Measurements from ENCODE around the gene ULBP2. TPM values are rescaled to one million over a fixed set of nuclear protein-coding genes. Genes with fewer than 3 reads are reported as not detected.
"Not testable (repeated sequence)": the region's sequence is repeated elsewhere in the genome, so short reads cannot be mapped to it uniquely, and the experiment has no call there.

ULBP2 gene
- total and polyA plus RNA-seq, 2 of the 8 experiments (the other 6 are each of a cell fraction or from before 2014, with no cell fraction given), result 0.05 TPM; not detected in 1

DNA sequence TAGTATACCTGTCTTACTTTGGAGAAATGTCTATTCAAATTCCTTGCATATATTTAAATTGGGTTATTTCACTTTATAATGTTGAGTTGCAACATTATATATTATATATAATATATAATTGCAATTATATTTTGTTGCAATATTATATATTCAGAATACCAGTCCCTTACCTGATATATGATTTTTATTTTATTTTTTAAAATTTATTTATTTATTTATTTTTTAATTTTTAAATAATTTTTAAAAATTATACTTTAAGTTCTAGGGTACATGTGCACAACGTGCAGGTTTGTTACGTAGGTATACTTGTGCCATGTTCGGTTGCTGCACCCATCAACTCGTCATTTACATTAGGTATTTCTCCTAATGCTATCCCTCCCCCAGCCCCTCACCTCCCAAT is 14.8 kb upstream of the ULBP2 start:
- H2AK5ac ChIP-seq (ENCODE audit: low read depth, low read length); H3K18ac ChIP-seq (ENCODE audit: extremely low read depth, low read length); H2AFZ ChIP-seq (ENCODE audit: low read length); H3K9ac ChIP-seq (replicated peaks in 1 of 4; ENCODE audit: extremely low read depth in 1 of 4, low read depth in 3 of 4, low read length in 3 of 4); POLR2A ChIA-PET (ENCODE audit: partially characterized antibody); FAIRE-seq; H2BK5ac ChIP-seq (ENCODE audit: low read depth, low read length); H3K79me1 ChIP-seq (ENCODE audit: low read depth, low read length); H2BK12ac ChIP-seq (ENCODE audit: low read depth, low read length); H2BK120ac ChIP-seq (replicated peaks; ENCODE audit: low read depth, low read length); H4K5ac ChIP-seq (ENCODE audit: insufficient read length, low read depth, low read length); H3K23ac ChIP-seq (ENCODE audit: insufficient read length); H3K4me2 ChIP-seq (ENCODE audit: insufficient read depth in 1 of 2, low read depth in 2 of 2, low read length in 2 of 2); H3K36me3 ChIP-seq (ENCODE audit: control insufficient read depth in 2 of 4, insufficient read depth in 4 of 4, low read length in 3 of 4); H3K4me1 ChIP-seq (replicated peaks in 1 of 4; ENCODE audit: control insufficient read depth in 3 of 4, insufficient read depth in 4 of 4, low read length in 3 of 4); H3K79me2 ChIP-seq (ENCODE audit: control insufficient read depth in 1 of 2, insufficient read depth in 2 of 2, low read length in 2 of 2); H3K9me3 ChIP-seq (ENCODE audit: insufficient read depth in 2 of 2, low read depth in 1 of 2, low read length in 1 of 2); H3K27ac ChIP-seq (ENCODE audit: low read depth, low read length); H2BK20ac ChIP-seq (ENCODE audit: low read length); H3K56ac ChIP-seq (replicated peaks; ENCODE audit: insufficient read length, low read depth, low read length); H3K4me3 ChIP-seq (ENCODE audit: extremely low read depth in 1 of 4, insufficient read depth in 2 of 4, low read depth in 3 of 4, low read length in 4 of 4); H4K20me1 ChIP-seq (replicated peaks in 1 of 2; ENCODE audit: control insufficient read depth in 1 of 2, insufficient read depth in 2 of 2, low read length in 2 of 2); H4K91ac ChIP-seq (replicated peaks; ENCODE audit: insufficient read length, low read length); H2BK15ac ChIP-seq (ENCODE audit: low read length); DNase-seq (ENCODE audit: low read depth in 1 of 2, low spot score in 2 of 2); H3K14ac ChIP-seq (ENCODE audit: insufficient read length); H4K8ac ChIP-seq (ENCODE audit: extremely low read depth, insufficient read depth, low read length); H3K4ac ChIP-seq (replicated peaks; ENCODE audit: insufficient read length, low read depth, low read length): not testable (repeated sequence)
- CTCF ChIA-PET (ENCODE audit: partially characterized antibody), result interaction anchor here (0.7 to 1.4 kb wide), 5 partner anchors 10 to 93 kb away, joined by 3 to 5 read pairs (median 3); no protein-coding TSS in a partner anchor
- Histone ChIP-seq H3K23me2 (ENCODE audit: low read depth, low read length) (peaks cover 12% of the 10 kb centered on the region; the same call in 1 of the 2 replicates), H3K27me3 (replicated peaks in 1 of 4; ENCODE audit: control insufficient read depth in 3 of 4, extremely low read depth in 1 of 4, insufficient read depth in 3 of 4, low read length in 3 of 4) (peaks cover 31 to 44% (median 41%) of the 10 kb centered on the region in 4 experiments)
- 89% methylated on average over 4 of the region's 4 CpGs; no CpG with 5 or more reads in 1 of the 2 experiments for WGBS, 2 experiments (ENCODE audit: extremely low coverage in 1 of 2, insufficient coverage in 1 of 2, insufficient read length in 1 of 2, insufficient replicate concordance in 2 of 2, low coverage in 1 of 2, low lambda C conversion rate in 2 of 2, missing lambda C conversion rate in 1 of 2)

Measured in H1 (cell line).